Measurements from ENCODE around the gene TMTC1.

GRCh38 chr12:29816874-29817725, 33.4 kb upstream of the TMTC1 start:
- TF ChIP-seq EZH2 (IDR thresholded peaks at IDR 0.05; ENCODE audit: borderline replicate concordance) (no peak), CTCF (IDR thresholded peaks at IDR 0.05; ENCODE audit: poor library complexity) (no peak), EZH2phosphoT487 (IDR thresholded peaks at IDR 0.05; ENCODE audit: low read depth, severe bottlenecking, unreplicated experiment) (peak; percentile 42)

Data from hepatocyte (in vitro differentiated cells).